Endothelial cell of umbilical vein (primary cell): ENCODE measurements around the gene GTF2H1. TPM values are rescaled to one million over a fixed set of nuclear protein-coding genes. Genes with fewer than 3 reads are reported as not detected.

Experiments
- BruUV-seq: library from RNA; stranded (reverse); fragments of 400-500 nt; replicated peaks from 2 replicates; lab custom pipeline; 2021; lab: Mats Ljungman, UMichigan
- CTCF ChIA-PET: fragments of 300-600, 350-600 bp; sonication (Branson Sonifier 250); formaldehyde crosslinking; loops from one replicate; lab custom pipeline; 2021; ENCODE audit warnings: antibody characterized with exemption, inconsistent platforms; lab: Charles Lee
- POLR2A ChIA-PET: fragments of 300-600, 350-600 bp; sonication (Branson Sonifier 250); formaldehyde crosslinking; loops from one replicate; lab custom pipeline; 2021; ENCODE audit warnings: antibody characterized with exemption, inconsistent platforms; lab: Charles Lee
- DNase-seq: peaks from one replicate; pipeline ENCODE4 v3.0.0-alpha.2; 2011; ENCODE audit warnings: low read depth, low spot score
- FAIRE-seq: peaks from 2 replicates; lab custom pipeline; 2011; peaks lifted over from hg19 to GRCh38; lab: Jason Lieb, UNC
- H2AFZ ChIP-seq: 2 replicates; pipeline ENCODE4 v1.6.0; 2012; ENCODE audit warnings: low read depth, low read length, control low read depth, inconsistent platforms
- H3K27ac ChIP-seq: 2 replicates; pipeline ENCODE4 v1.5.1; 2011; ENCODE audit warnings: low read depth, mild to moderate bottlenecking, control low read depth, low read length, moderate library complexity; ENCODE audit not compliant: insufficient read depth
- H3K27me3 ChIP-seq, 2 experiments: 2 replicates each; pipeline versions ENCODE4 v1.6.0 to v1.6.1; 2011; ENCODE audit warnings: low read length in 2 of 2, mixed read lengths in 1 of 2; ENCODE audit not compliant: control insufficient read depth in 2 of 2, insufficient read depth in 2 of 2
- H3K36me3 ChIP-seq, 2 experiments: 2 replicates in 1 of 2; 3 replicates in 1 of 2; pipeline ENCODE4 v1.5.1; 2011; ENCODE audit warnings: low read length in 2 of 2, mild to moderate bottlenecking in 1 of 2, moderate library complexity in 1 of 2; ENCODE audit not compliant: control insufficient read depth in 2 of 2, insufficient read depth in 2 of 2; ENCODE audit errors: extremely low read depth in 1 of 2
- H3K4me1 ChIP-seq: 3 replicates; pipeline ENCODE4 v1.5.1; 2011; ENCODE audit warnings: mild to moderate bottlenecking, low read length; ENCODE audit not compliant: control insufficient read depth, insufficient read depth; ENCODE audit errors: extremely low read depth
- H3K4me2 ChIP-seq: 2 replicates; pipeline ENCODE4 v1.6.1; 2011; ENCODE audit warnings: low read length, control low read depth, mixed read lengths; ENCODE audit not compliant: insufficient read depth
- H3K4me3 ChIP-seq, 3 experiments: fragments of 200-600 bp in 1 of 3; sonication (generic), shearing (Covaris generic) in 1 of 3; replicated peaks in 1 of 3; 2 replicates each; pipeline ENCODE4 v1.5.1; 2011 to 2016; ENCODE audit warnings: control low read depth in 3 of 3, low read length in 3 of 3, mild to moderate bottlenecking in 2 of 3, inconsistent platforms in 1 of 3, low read depth in 1 of 3, moderate library complexity in 1 of 3; ENCODE audit not compliant: insufficient read depth in 1 of 3
- H3K79me2 ChIP-seq: 2 replicates; pipeline ENCODE4 v1.6.0; 2012; ENCODE audit warnings: low read length, inconsistent platforms; ENCODE audit not compliant: control insufficient read depth, insufficient read depth
- H3K9ac ChIP-seq: replicated peaks from 2 replicates; pipeline ENCODE3; 2011; ENCODE audit warnings: low read length, control low read depth; ENCODE audit not compliant: insufficient read depth; ENCODE audit errors: extremely low read depth
- H3K9me1 ChIP-seq: replicated peaks from 3 replicates; pipeline ENCODE4 v1.6.0; 2011; ENCODE audit warnings: mild to moderate bottlenecking, low read length; ENCODE audit not compliant: control insufficient read depth, insufficient read depth; ENCODE audit errors: extremely low read depth
- H3K9me3 ChIP-seq: replicated peaks from 2 replicates; pipeline ENCODE4 v1.5.1; 2012; ENCODE audit warnings: low read length, inconsistent platforms; ENCODE audit not compliant: control insufficient read depth, insufficient read depth
- H4K20me1 ChIP-seq: replicated peaks from 2 replicates; pipeline ENCODE3; 2011; ENCODE audit warnings: mild to moderate bottlenecking, low read length; ENCODE audit not compliant: control insufficient read depth, insufficient read depth; ENCODE audit errors: extremely low read depth
- EZH2 ChIP-seq: IDR thresholded peaks from 2 replicates; pipeline ENCODE4 v1.6.1; 2012; ENCODE audit warnings: borderline replicate concordance, low read depth, mild to moderate bottlenecking, moderate library complexity, low read length, inconsistent platforms; ENCODE audit not compliant: severe bottlenecking
- FOS ChIP-seq: IDR thresholded peaks from 2 replicates; pipeline ENCODE4 v1.6.1; 2011; ENCODE audit warnings: mild to moderate bottlenecking, low read length, moderate library complexity, borderline replicate concordance; ENCODE audit not compliant: insufficient read depth
- GATA2 ChIP-seq: IDR thresholded peaks from 2 replicates; pipeline ENCODE4 v1.7.0; 2011; ENCODE audit warnings: low read depth, mild to moderate bottlenecking, moderate library complexity, mixed read lengths, low read length; ENCODE audit not compliant: insufficient read length, insufficient read depth
- JUN ChIP-seq: IDR thresholded peaks from 2 replicates; pipeline ENCODE4 v1.6.1; 2011; ENCODE audit warnings: borderline replicate concordance, low read depth; ENCODE audit not compliant: insufficient read length, insufficient read depth
- MAX ChIP-seq: IDR thresholded peaks from 2 replicates; pipeline ENCODE4 v1.6.1; 2011; ENCODE audit not compliant: insufficient read depth, insufficient read length
- MYC ChIP-seq: IDR thresholded peaks from one replicate; pipeline ENCODE4 v1.6.1; 2011; ENCODE audit warnings: mild to moderate bottlenecking, low read depth, low read length
- POLR2A ChIP-seq: IDR thresholded peaks from 2 replicates; pipeline ENCODE4 v1.6.1; 2012; ENCODE audit warnings: low read depth, mild to moderate bottlenecking, control low read depth, low read length
- POLR2AphosphoS5 ChIP-seq: IDR thresholded peaks from 2 replicates; pipeline ENCODE4 v1.6.1; 2012; ENCODE audit warnings: low read depth, mild to moderate bottlenecking, control low read depth, low read length, moderate library complexity; ENCODE audit not compliant: insufficient read depth
- dilution Hi-C: fragments of 300-500 bp; cut with MboI; formaldehyde crosslinking; loops from one replicate; pipeline ENCODE4 v1.15.0; 2019; ENCODE audit warnings: low sequenced_read_pairs; ENCODE audit not compliant: extremely low pct_ligation_motif_present
- intact Hi-C: fragments of 100-400 bp; cut with micrococcal nuclease; formaldehyde crosslinking; loops from one replicate; pipeline ENCODE4 v1.10.0; 2022
- polyA plus RNA-seq, 4 experiments: library from polyadenylated mRNA; depleted of rRNA in 3 of 4; stranded (reverse) in 3 of 4; unstranded in 1 of 4; fragments of >200 nt; gene quantifications; 2 replicates each; pipeline versions ENCODE4 v1.2.1 to v1.2.3, GENCODE V29; 2011 to 2012; ENCODE audit warnings: missing spikeins in 1 of 4
- total RNA-seq: library from RNA; stranded (reverse); gene quantifications from 2 replicates; pipeline ENCODE4 v1.2.3, GENCODE V29; 2021
- TF ChIP-seq, protein P1 (sequence below), 2 donors: IDR thresholded peaks; 1 replicate in 1 of 2; 2 replicates in 1 of 2; pipeline ENCODE4 v1.5.1; 2011; ENCODE audit warnings: low read length in 2 of 2, mild to moderate bottlenecking in 2 of 2, moderate library complexity in 2 of 2, control low read depth in 1 of 2, inconsistent platforms in 1 of 2, low read depth in 1 of 2; ENCODE audit not compliant: insufficient read depth in 1 of 2; ENCODE audit errors: extremely low read depth in 1 of 2

GTF2H1 gene
- total and polyA plus RNA-seq, 2 donors (not counting 3 experiments of a cell fraction or from before 2014, with no cell fraction given), result 15.7 to 47.7 TPM

DNA sequence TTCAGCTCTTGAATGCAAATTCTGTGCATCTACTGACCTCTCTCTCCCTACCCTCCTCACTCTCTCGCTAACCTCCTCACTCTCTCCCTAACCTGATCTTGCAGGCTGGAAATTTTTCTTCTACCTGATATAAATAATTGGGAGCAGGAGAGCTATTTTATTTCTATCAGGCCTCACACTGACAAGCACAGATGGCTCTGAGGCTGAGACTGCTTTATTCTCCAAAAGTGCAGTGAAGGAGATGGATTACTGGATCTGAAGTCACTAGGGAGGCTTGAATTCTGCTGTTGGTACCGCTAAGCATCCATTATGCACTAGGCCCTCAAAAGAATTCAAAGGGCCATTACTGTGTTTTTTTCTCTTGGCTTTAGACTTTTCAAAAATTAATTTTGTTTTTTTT is 52.6 kb downstream of the GTF2H1 start:
- H3K9ac ChIP-seq, result no peak overlapping the region
- ChIA-PET CTCF (no interaction called here), POLR2A (interaction anchor here (0.5 kb wide), 1 partner anchor 10 kb away, joined by 4 read pairs; no protein-coding TSS in a partner anchor)
- no peaks in the 10 kb centered on the region for H3K4me1 ChIP-seq
- no peak overlapping the region for H3K4me3 ChIP-seq
- H3K27me3 ChIP-seq, result no peaks in the 10 kb centered on the region
- dilution Hi-C loops, result no loop called here
- H3K4me2 ChIP-seq, result no peak overlapping the region
- intact Hi-C loops, result no loop called here
- no peak for DNase-seq
- no TSS peak for BruUV-seq
- TF ChIP-seq, protein P1, sequence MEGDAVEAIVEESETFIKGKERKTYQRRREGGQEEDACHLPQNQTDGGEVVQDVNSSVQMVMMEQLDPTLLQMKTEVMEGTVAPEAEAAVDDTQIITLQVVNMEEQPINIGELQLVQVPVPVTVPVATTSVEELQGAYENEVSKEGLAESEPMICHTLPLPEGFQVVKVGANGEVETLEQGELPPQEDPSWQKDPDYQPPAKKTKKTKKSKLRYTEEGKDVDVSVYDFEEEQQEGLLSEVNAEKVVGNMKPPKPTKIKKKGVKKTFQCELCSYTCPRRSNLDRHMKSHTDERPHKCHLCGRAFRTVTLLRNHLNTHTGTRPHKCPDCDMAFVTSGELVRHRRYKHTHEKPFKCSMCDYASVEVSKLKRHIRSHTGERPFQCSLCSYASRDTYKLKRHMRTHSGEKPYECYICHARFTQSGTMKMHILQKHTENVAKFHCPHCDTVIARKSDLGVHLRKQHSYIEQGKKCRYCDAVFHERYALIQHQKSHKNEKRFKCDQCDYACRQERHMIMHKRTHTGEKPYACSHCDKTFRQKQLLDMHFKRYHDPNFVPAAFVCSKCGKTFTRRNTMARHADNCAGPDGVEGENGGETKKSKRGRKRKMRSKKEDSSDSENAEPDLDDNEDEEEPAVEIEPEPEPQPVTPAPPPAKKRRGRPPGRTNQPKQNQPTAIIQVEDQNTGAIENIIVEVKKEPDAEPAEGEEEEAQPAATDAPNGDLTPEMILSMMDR (IDR thresholded peaks at IDR 0.05; ENCODE audit: extremely low read depth in 1 of 2, insufficient read depth in 1 of 2, low read depth in 1 of 2, low read length in 2 of 2), result no peak
- TF ChIP-seq MYC (no peak), MAX (no peak), EZH2 (no peak), JUN (no peak), POLR2A (no peak), FOS (no peak), GATA2 (no peak), POLR2AphosphoS5 (no peak)
- H3K9me3 ChIP-seq, result no peaks in the 10 kb centered on the region
- no peaks in the 10 kb centered on the region for H3K79me2 ChIP-seq
- no peak overlapping the region for H2AFZ ChIP-seq
- no peaks in the 10 kb centered on the region for H3K36me3 ChIP-seq
- H3K9me1 ChIP-seq, result no peaks in the 10 kb centered on the region
- no peak for FAIRE-seq
- no peak overlapping the region for H3K27ac ChIP-seq
- H4K20me1 ChIP-seq, result no peaks in the 10 kb centered on the region
